ENCODE results near the gene PCDHGA1. TPM values are rescaled to one million over a fixed set of nuclear protein-coding genes. Genes with fewer than 3 reads are reported as not detected.
A peak's percentile ranks its signal among the peaks of the same experiment; 100 is the strongest.
"Not testable (repeated sequence)": the region's sequence is repeated elsewhere in the genome, so short reads cannot be mapped to it uniquely, and the experiment has no call there.

The PCDHGA1 gene
- total RNA-seq, 1 experiment from 2014 or later: 2.2 TPM

- DNase-seq (ENCODE audit: low spot score): no peak
- Histone ChIP-seq H3K27me3 (replicated peaks; ENCODE audit: insufficient read depth, low read depth, low read length, poor library complexity) (no peaks in the 10 kb centered on the region), H3K9me3 (ENCODE audit: low read depth, low read length, poor library complexity, severe bottlenecking) (peaks cover 80% of the 10 kb centered on the region), H3K4me1 (ENCODE audit: insufficient read depth, low read length, poor library complexity, severe bottlenecking) (no peaks in the 10 kb centered on the region), H3K4me3 (ENCODE audit: low read depth, low read length, poor library complexity, severe bottlenecking) (no peak overlapping the region), H3K36me3 (ENCODE audit: insufficient read depth, low read length, poor library complexity, severe bottlenecking) (peaks cover 51% of the 10 kb centered on the region), H3K27ac (ENCODE audit: low read depth, low read length, poor library complexity, severe bottlenecking) (no peak overlapping the region)
- ChIA-PET POLR2A (ENCODE audit: low non-redundant PET) (no interaction called here), CTCF (no interaction called here)
- intact Hi-C loops (cut with micrococcal nuclease; ENCODE audit: unreplicated experiment): no loop called here
- TF ChIP-seq EZH2 (IDR thresholded peaks at IDR 0.05; ENCODE audit: borderline replicate concordance, low read depth, low read length, poor library complexity, severe bottlenecking) (no peak), CTCF (conservative IDR thresholded peaks at IDR 0.05; ENCODE audit: low read depth, low read length) (no peak)
- BruUV-seq (replicated peaks): no TSS peak
These were observed 81.3 kb downstream of the PCDHGA1 start for GRCh38 chr5:141411575-141411974.

GRCh38 chr5:141412854-141413539, 82.7 kb downstream of the PCDHGA1 start, which contains the start of gene PCDHGA10:
Gene PCDHGA10 (plus strand): TSS chr5:141412987. CDS start chr5:141413176, 189 bp downstream.
- Histone ChIP-seq H3K9me3 (ENCODE audit: low read depth, low read length, poor library complexity, severe bottlenecking) (peaks cover 81% of the 10 kb centered on the region), H3K27me3 (replicated peaks; ENCODE audit: insufficient read depth, low read depth, low read length, poor library complexity) (no peaks in the 10 kb centered on the region)
- DNase-seq (ENCODE audit: low spot score): peak; percentile 37

GRCh38 chr5:141413540-141414069, 83.3 kb downstream of the PCDHGA1 start:
- CTCF ChIA-PET: no interaction called here
- Histone ChIP-seq H3K27me3 (replicated peaks; ENCODE audit: insufficient read depth, low read depth, low read length, poor library complexity) (no peaks in the 10 kb centered on the region), H3K9me3 (ENCODE audit: low read depth, low read length, poor library complexity, severe bottlenecking) (peaks cover 83% of the 10 kb centered on the region), H3K27ac (ENCODE audit: low read depth, low read length, poor library complexity, severe bottlenecking) (no peak overlapping the region), H3K36me3 (ENCODE audit: insufficient read depth, low read length, poor library complexity, severe bottlenecking) (peaks cover 37% of the 10 kb centered on the region), H3K4me1 (ENCODE audit: insufficient read depth, low read length, poor library complexity, severe bottlenecking) (no peaks in the 10 kb centered on the region), H3K4me3 (ENCODE audit: low read depth, low read length, poor library complexity, severe bottlenecking) (no peak overlapping the region)
- no peak for DNase-seq (ENCODE audit: low spot score)
- no TSS peak for BruUV-seq (replicated peaks)
- POLR2A ChIA-PET (ENCODE audit: low non-redundant PET): no interaction called here
- intact Hi-C loops (cut with micrococcal nuclease; ENCODE audit: unreplicated experiment): no loop called here
- TF ChIP-seq EZH2 (IDR thresholded peaks at IDR 0.05; ENCODE audit: borderline replicate concordance, low read depth, low read length, poor library complexity, severe bottlenecking) (no peak), CTCF (conservative IDR thresholded peaks at IDR 0.05; ENCODE audit: low read depth, low read length) (no peak)

More at GRCh38 chr5:141412854-141413539, 82.7 kb downstream of the PCDHGA1 start, which contains the start of gene PCDHGA10:
- CTCF ChIA-PET: no interaction called here
- no peaks in the 10 kb centered on the region for H3K4me1 ChIP-seq (ENCODE audit: insufficient read depth, low read length, poor library complexity, severe bottlenecking)
- TF ChIP-seq CTCF (conservative IDR thresholded peaks at IDR 0.05; ENCODE audit: low read depth, low read length) (peak; percentile 25; the same call in 1 of the 2 replicates), EZH2 (IDR thresholded peaks at IDR 0.05; ENCODE audit: borderline replicate concordance, low read depth, low read length, poor library complexity, severe bottlenecking) (no peak)
- peaks cover 38% of the 10 kb centered on the region for H3K36me3 ChIP-seq (ENCODE audit: insufficient read depth, low read length, poor library complexity, severe bottlenecking)
- no peak within 1 kb of the TSS for H3K27ac ChIP-seq (ENCODE audit: low read depth, low read length, poor library complexity, severe bottlenecking)
- no peak within 1 kb of the TSS for H3K4me3 ChIP-seq (ENCODE audit: low read depth, low read length, poor library complexity, severe bottlenecking)
- intact Hi-C loops (cut with micrococcal nuclease; ENCODE audit: unreplicated experiment): no loop called here
- no TSS peak for BruUV-seq (replicated peaks)
- POLR2A ChIA-PET (ENCODE audit: low non-redundant PET): no interaction called here

GRCh38 chr5:141414548-141415274, 84.4 kb downstream of the PCDHGA1 start:
- Histone ChIP-seq H3K36me3 (ENCODE audit: insufficient read depth, low read length, poor library complexity, severe bottlenecking) (peaks cover 33% of the 10 kb centered on the region), H3K9me3 (ENCODE audit: low read depth, low read length, poor library complexity, severe bottlenecking) (peaks cover 82% of the 10 kb centered on the region)
- intact Hi-C loops (cut with micrococcal nuclease; ENCODE audit: unreplicated experiment); H3K4me3 ChIP-seq (ENCODE audit: low read depth, low read length, poor library complexity, severe bottlenecking); H3K27me3 ChIP-seq (replicated peaks; ENCODE audit: insufficient read depth, low read depth, low read length, poor library complexity); H3K27ac ChIP-seq (ENCODE audit: low read depth, low read length, poor library complexity, severe bottlenecking); CTCF ChIA-PET; POLR2A ChIA-PET (ENCODE audit: low non-redundant PET); H3K4me1 ChIP-seq (ENCODE audit: insufficient read depth, low read length, poor library complexity, severe bottlenecking); BruUV-seq (replicated peaks); DNase-seq (ENCODE audit: low spot score): not testable (repeated sequence)

GRCh38 chr5:141415275-141415618, 84.9 kb downstream of the PCDHGA1 start:
- BruUV-seq (replicated peaks); H3K27ac ChIP-seq (ENCODE audit: low read depth, low read length, poor library complexity, severe bottlenecking); H3K4me1 ChIP-seq (ENCODE audit: insufficient read depth, low read length, poor library complexity, severe bottlenecking); DNase-seq (ENCODE audit: low spot score); intact Hi-C loops (cut with micrococcal nuclease; ENCODE audit: unreplicated experiment); POLR2A ChIA-PET (ENCODE audit: low non-redundant PET); H3K27me3 ChIP-seq (replicated peaks; ENCODE audit: insufficient read depth, low read depth, low read length, poor library complexity); H3K4me3 ChIP-seq (ENCODE audit: low read depth, low read length, poor library complexity, severe bottlenecking): not testable (repeated sequence)
- H3K9me3 ChIP-seq (ENCODE audit: low read depth, low read length, poor library complexity, severe bottlenecking): peaks cover 82% of the 10 kb centered on the region
- peaks cover 32% of the 10 kb centered on the region for H3K36me3 ChIP-seq (ENCODE audit: insufficient read depth, low read length, poor library complexity, severe bottlenecking)
- CTCF ChIA-PET: interaction anchor here (0.7 kb wide), 1 partner anchor 146 kb away, joined by 4 read pairs; no protein-coding TSS in a partner anchor

Measured in A673 (cell line).